HL-60 (cell line): Measurements from ENCODE around the gene SPATA7.

Source experiments
- POLR2AphosphoS5 ChIP-seq: IDR thresholded peaks from 2 replicates; pipeline ENCODE4 v1.6.1; 2012; ENCODE audit warnings: low read depth
- TF ChIP-seq, protein P1 (sequence below): IDR thresholded peaks from one replicate; pipeline ENCODE4 v1.5.1; 2011; ENCODE audit warnings: low read length, control low read depth, inconsistent platforms; ENCODE audit not compliant: insufficient read depth

- TF ChIP-seq, protein P1, sequence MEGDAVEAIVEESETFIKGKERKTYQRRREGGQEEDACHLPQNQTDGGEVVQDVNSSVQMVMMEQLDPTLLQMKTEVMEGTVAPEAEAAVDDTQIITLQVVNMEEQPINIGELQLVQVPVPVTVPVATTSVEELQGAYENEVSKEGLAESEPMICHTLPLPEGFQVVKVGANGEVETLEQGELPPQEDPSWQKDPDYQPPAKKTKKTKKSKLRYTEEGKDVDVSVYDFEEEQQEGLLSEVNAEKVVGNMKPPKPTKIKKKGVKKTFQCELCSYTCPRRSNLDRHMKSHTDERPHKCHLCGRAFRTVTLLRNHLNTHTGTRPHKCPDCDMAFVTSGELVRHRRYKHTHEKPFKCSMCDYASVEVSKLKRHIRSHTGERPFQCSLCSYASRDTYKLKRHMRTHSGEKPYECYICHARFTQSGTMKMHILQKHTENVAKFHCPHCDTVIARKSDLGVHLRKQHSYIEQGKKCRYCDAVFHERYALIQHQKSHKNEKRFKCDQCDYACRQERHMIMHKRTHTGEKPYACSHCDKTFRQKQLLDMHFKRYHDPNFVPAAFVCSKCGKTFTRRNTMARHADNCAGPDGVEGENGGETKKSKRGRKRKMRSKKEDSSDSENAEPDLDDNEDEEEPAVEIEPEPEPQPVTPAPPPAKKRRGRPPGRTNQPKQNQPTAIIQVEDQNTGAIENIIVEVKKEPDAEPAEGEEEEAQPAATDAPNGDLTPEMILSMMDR, result no peak
- no peak for TF ChIP-seq POLR2AphosphoS5
Measured at GRCh38 chr14:88380405-88380804, 5.1 kb upstream of the SPATA7 start.
